ENCODE results near the gene FOXO3.

DNA sequence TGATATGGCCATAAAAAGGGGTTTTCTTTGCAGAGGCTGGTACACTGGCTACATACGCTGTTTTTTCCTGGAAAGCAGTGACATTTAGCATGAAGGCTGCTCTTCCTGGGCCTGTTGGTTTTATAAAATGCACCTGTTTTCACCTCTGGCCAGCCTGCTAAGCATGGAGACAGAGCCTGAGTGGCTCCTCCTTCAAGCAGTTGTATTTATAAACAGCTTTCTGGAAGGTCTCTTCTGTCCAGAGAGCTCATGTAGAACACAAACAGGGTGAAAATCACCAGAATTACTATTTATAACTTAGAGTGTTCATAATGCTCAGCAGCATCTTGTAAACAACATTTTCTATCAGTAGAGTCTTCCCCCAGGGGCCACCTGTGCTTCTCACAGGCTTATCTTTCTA is 109.0 kb downstream of the FOXO3 start:
- TF ChIP-seq, protein P1, sequence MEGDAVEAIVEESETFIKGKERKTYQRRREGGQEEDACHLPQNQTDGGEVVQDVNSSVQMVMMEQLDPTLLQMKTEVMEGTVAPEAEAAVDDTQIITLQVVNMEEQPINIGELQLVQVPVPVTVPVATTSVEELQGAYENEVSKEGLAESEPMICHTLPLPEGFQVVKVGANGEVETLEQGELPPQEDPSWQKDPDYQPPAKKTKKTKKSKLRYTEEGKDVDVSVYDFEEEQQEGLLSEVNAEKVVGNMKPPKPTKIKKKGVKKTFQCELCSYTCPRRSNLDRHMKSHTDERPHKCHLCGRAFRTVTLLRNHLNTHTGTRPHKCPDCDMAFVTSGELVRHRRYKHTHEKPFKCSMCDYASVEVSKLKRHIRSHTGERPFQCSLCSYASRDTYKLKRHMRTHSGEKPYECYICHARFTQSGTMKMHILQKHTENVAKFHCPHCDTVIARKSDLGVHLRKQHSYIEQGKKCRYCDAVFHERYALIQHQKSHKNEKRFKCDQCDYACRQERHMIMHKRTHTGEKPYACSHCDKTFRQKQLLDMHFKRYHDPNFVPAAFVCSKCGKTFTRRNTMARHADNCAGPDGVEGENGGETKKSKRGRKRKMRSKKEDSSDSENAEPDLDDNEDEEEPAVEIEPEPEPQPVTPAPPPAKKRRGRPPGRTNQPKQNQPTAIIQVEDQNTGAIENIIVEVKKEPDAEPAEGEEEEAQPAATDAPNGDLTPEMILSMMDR (IDR thresholded peaks at IDR 0.05): no peak
- no peak for TF ChIP-seq EZH2 (IDR thresholded peaks at IDR 0.05)

Measured in neural progenitor cell (in vitro differentiated cells).